ENCODE data around the gene FCRLA.
"Not testable (repeated sequence)": the region's sequence is repeated elsewhere in the genome, so short reads cannot be mapped to it uniquely, and the experiment has no call there.

GRCh38 chr1:161661660-161662311 lies 45.2 kb upstream of the FCRLA start:
- TF ChIP-seq CTCF (optimal IDR thresholded peaks at IDR 0.05 in 1 of 3, IDR thresholded peaks at IDR 0.05 in 1 of 3, conservative IDR thresholded peaks at IDR 0.05 in 1 of 3; ENCODE audit: extremely low read depth in 1 of 3, insufficient read depth in 2 of 3, low read length in 3 of 3); EZH2 (IDR thresholded peaks at IDR 0.05; ENCODE audit: low read length): not testable (repeated sequence)
